Breast epithelium (tissue), 4 donors: ENCODE results near the gene MPI. TPM values are rescaled to one million over a fixed set of nuclear protein-coding genes. Genes with fewer than 3 reads are reported as not detected.

Experiments
- DNase-seq, 2 donors: peaks; one replicate each; pipeline ENCODE4 v3.0.0-alpha.2; 2019; ENCODE audit warnings: low spot score in 2 of 2
- H3K27ac ChIP-seq, 2 donors: fragments of 200-600 bp; sonication (generic) in 1 of 2; one replicate each; pipeline ENCODE4 v1.5.1; 2016 to 2019; ENCODE audit warnings: mild to moderate bottlenecking in 1 of 2
- H3K27me3 ChIP-seq, 2 donors: fragments of 200-600 bp; sonication (generic) in 1 of 2; one replicate each; pipeline versions ENCODE4 v1.5.1 to v1.6.0; 2017 to 2019; ENCODE audit warnings: control low read depth in 1 of 2, mild to moderate bottlenecking in 1 of 2
- H3K36me3 ChIP-seq: fragments of 200-600 bp; one replicate; pipeline ENCODE4 v1.5.1; 2019
- H3K4me1 ChIP-seq, 2 donors: fragments of 200-600 bp; sonication (generic); one replicate each; pipeline ENCODE4 v1.5.1; 2016 to 2019; ENCODE audit warnings: control low read depth in 1 of 2
- H3K4me3 ChIP-seq, 3 donors: fragments of 200-600 bp; sonication (generic); 1 replicate in 2 of 3; 2 replicates in 1 of 3; pipeline ENCODE4 v1.5.1; 2016 to 2019; ENCODE audit warnings: mild to moderate bottlenecking in 3 of 3, moderate library complexity in 2 of 3
- H3K9me3 ChIP-seq, 2 donors: fragments of 200-600 bp; sonication (generic) in 1 of 2; one replicate each; pipeline ENCODE4 v1.5.1; 2016 to 2019; ENCODE audit warnings: control low read depth in 1 of 2
- CTCF ChIP-seq, 3 donors: fragments of 450-650 bp; IDR thresholded peaks; one replicate each; pipeline ENCODE4 v1.5.1; 2016 to 2017; ENCODE audit warnings: antibody characterized with exemption in 3 of 3, mild to moderate bottlenecking in 3 of 3, moderate library complexity in 3 of 3
- POLR2A ChIP-seq: fragments of 450-650 bp; IDR thresholded peaks from one replicate; pipeline ENCODE4 v1.6.1; 2016; ENCODE audit warnings: antibody characterized with exemption, mild to moderate bottlenecking, moderate library complexity
- POLR2AphosphoS5 ChIP-seq, 3 donors: sonication (generic); formaldehyde crosslinking; IDR thresholded peaks; one replicate each; pipeline ENCODE4 v1.6.1; 2017; ENCODE audit warnings: antibody characterized with exemption in 3 of 3
- intact Hi-C: fragments of 100-400 bp; cut with DNase I; formaldehyde crosslinking; loops from one replicate; pipeline ENCODE4 v1.15.1; 2023; ENCODE audit warnings: low total_unique reads
- total RNA-seq, 3 donors: library from RNA; depleted of rRNA; stranded (reverse); fragments of >200 nt; gene quantifications; one replicate each; pipeline ENCODE4 v1.1.0, GENCODE V29; 2016

Gene MPI
- total RNA-seq, 3 donors from 2014 or later = 42.7 to 70.1 (median 48.3) TPM

- intact Hi-C loops = no loop called here
Observed at GRCh38 chr15:74843445-74843828, 46.4 kb upstream of the MPI start.

GRCh38 chr15:74843891-74844299 lies 45.9 kb upstream of the MPI start:
- no peaks in the 10 kb centered on the region for H3K9me3 ChIP-seq
- intact Hi-C loops = no loop called here
- H3K27me3 ChIP-seq = no peaks in the 10 kb centered on the region
- TF ChIP-seq POLR2AphosphoS5 (IDR thresholded peaks at IDR 0.05) = no peak
- H3K4me3 ChIP-seq = peak overlapping the region; percentile 87 to 94 (median 89)
- peak overlapping the region; percentile 86 to 93 for H3K27ac ChIP-seq
- no peak for DNase-seq
- no peaks in the 10 kb centered on the region for H3K36me3 ChIP-seq
- peaks cover 0 to 12% of the 10 kb centered on the region in 2 donors for H3K4me1 ChIP-seq

More at GRCh38 chr15:74843445-74843828, 46.4 kb upstream of the MPI start:
- TF ChIP-seq POLR2AphosphoS5 (IDR thresholded peaks at IDR 0.05) = peak in 1 of 3 donors; percentile 3
- peak in 1 of 3 donors; percentile 12 for TF ChIP-seq CTCF (IDR thresholded peaks at IDR 0.05)
- no peak for TF ChIP-seq POLR2A
- Histone ChIP-seq H3K27ac (peak overlapping the region; percentile 86 to 93), H3K4me1 (peaks cover 0 to 12% of the 10 kb centered on the region in 2 donors), H3K9me3 (no peaks in the 10 kb centered on the region), H3K27me3 (no peaks in the 10 kb centered on the region), H3K36me3 (no peaks in the 10 kb centered on the region), H3K4me3 (peak overlapping the region; percentile 87 to 94 (median 89))
- no peak for DNase-seq

- Histone ChIP-seq H3K27me3 (no peaks in the 10 kb centered on the region), H3K36me3 (no peaks in the 10 kb centered on the region), H3K9me3 (no peaks in the 10 kb centered on the region), H3K27ac (peak overlapping the region; percentile 86 to 93), H3K4me3 (no peak overlapping the region), H3K4me1 (peaks cover 0 to 12% of the 10 kb centered on the region in 2 donors)
- no peak for TF ChIP-seq CTCF (IDR thresholded peaks at IDR 0.05)
- TF ChIP-seq POLR2A = no peak
- TF ChIP-seq POLR2AphosphoS5 (IDR thresholded peaks at IDR 0.05) = no peak
- no peak for DNase-seq
- intact Hi-C loops = no loop called here
Observed at GRCh38 chr15:74844319-74845207, 45.3 kb upstream of the MPI start.

GRCh38 chr15:74845208-74845568 lies 44.7 kb upstream of the MPI start:
- Histone ChIP-seq H3K27me3 (no peaks in the 10 kb centered on the region), H3K4me1 (peaks cover 0 to 12% of the 10 kb centered on the region in 2 donors), H3K9me3 (no peaks in the 10 kb centered on the region), H3K36me3 (no peaks in the 10 kb centered on the region), H3K4me3 (no peak overlapping the region), H3K27ac (no peak overlapping the region)
- no peak for DNase-seq
- intact Hi-C loops = no loop called here
- TF ChIP-seq POLR2AphosphoS5 (IDR thresholded peaks at IDR 0.05) (no peak), CTCF (IDR thresholded peaks at IDR 0.05) (no peak), POLR2A (no peak)

GRCh38 chr15:74845581-74845980 lies 44.3 kb upstream of the MPI start:
- Histone ChIP-seq H3K27ac (no peak overlapping the region), H3K4me1 (peaks cover 0 to 12% of the 10 kb centered on the region in 2 donors), H3K4me3 (no peak overlapping the region), H3K36me3 (peaks cover 3% of the 10 kb centered on the region), H3K27me3 (no peaks in the 10 kb centered on the region), H3K9me3 (no peaks in the 10 kb centered on the region)
- TF ChIP-seq CTCF (IDR thresholded peaks at IDR 0.05) (no peak), POLR2A (no peak), POLR2AphosphoS5 (IDR thresholded peaks at IDR 0.05) (no peak)
- intact Hi-C loops = no loop called here
- DNase-seq = no peak
